SK-N-SH (cell line): Measurements from ENCODE around the gene EEF1B2. TPM values are rescaled to one million over a fixed set of nuclear protein-coding genes. Genes with fewer than 3 reads are reported as not detected.
"Not testable (repeated sequence)": the region's sequence is repeated elsewhere in the genome, so short reads cannot be mapped to it uniquely, and the experiment has no call there.

Experiments used
- CTCF ChIA-PET: fragments of 300-600, 350-600 bp; formaldehyde crosslinking; extraction: SDS; loops from one replicate; lab custom pipeline; 2021; lab: Yijun Ruan, JAX
- POLR2A ChIA-PET: fragments of 350-600 bp; sonication (Branson Sonifier 250); formaldehyde crosslinking; extraction: SDS; loops from one replicate; lab custom pipeline; 2020; ENCODE audit warnings: antibody characterized with exemption, inconsistent platforms; lab: Yijun Ruan, JAX
- DNase-seq: peaks from one replicate; pipeline ENCODE4 v3.0.0; 2012
- H2AFZ ChIP-seq: fragments of 200-600 bp; sonication (generic); 2 replicates; pipeline ENCODE4 v1.8.1; 2016; ENCODE audit warnings: antibody characterized with exemption, mild to moderate bottlenecking, low read depth
- H3F3A ChIP-seq: fragments of 200-600 bp; sonication (generic); replicated peaks from 2 replicates; pipeline ENCODE3; 2016; ENCODE audit warnings: antibody characterized with exemption, mild to moderate bottlenecking; ENCODE audit not compliant: insufficient read depth
- H3K27ac ChIP-seq, 2 experiments: fragments of 200-500 bp in 1 of 2; fragments of 200-600 bp in 1 of 2; sonication (Bioruptor generic) in 1 of 2; sonication (generic), shearing (Covaris generic) in 1 of 2; 2 replicates each; pipeline versions ENCODE4 v1.5.1 to v1.6.1; 2014 to 2016; ENCODE audit warnings: low read depth in 2 of 2, inconsistent platforms in 1 of 2, low read length in 1 of 2, mild to moderate bottlenecking in 1 of 2, mixed read lengths in 1 of 2
- H3K27me3 ChIP-seq: fragments of 200-600 bp; sonication (generic), shearing (Covaris generic); 2 replicates; pipeline ENCODE4 v1.6.1; 2016; ENCODE audit warnings: mixed run types; ENCODE audit not compliant: insufficient read depth
- H3K36me3 ChIP-seq, 2 experiments: fragments of 200-500 bp in 1 of 2; fragments of 200-600 bp in 1 of 2; sonication (Bioruptor generic) in 1 of 2; sonication (generic) in 1 of 2; replicated peaks in 1 of 2; 2 replicates each; pipeline versions ENCODE3 to v1.5.1; 2014 to 2016; ENCODE audit warnings: low read length in 1 of 2, mild to moderate bottlenecking in 1 of 2; ENCODE audit not compliant: insufficient read depth in 2 of 2, control insufficient read depth in 1 of 2
- H3K4me1 ChIP-seq, 2 experiments: fragments of 200-500 bp in 1 of 2; fragments of 200-600 bp in 1 of 2; sonication (Bioruptor generic) in 1 of 2; sonication (generic), shearing (Covaris generic) in 1 of 2; 2 replicates each; pipeline versions ENCODE4 v1.5.1 to v1.6.1; 2014 to 2016; ENCODE audit warnings: low read depth in 1 of 2, low read length in 1 of 2, mixed run types in 1 of 2; ENCODE audit not compliant: insufficient read depth in 2 of 2, control insufficient read depth in 1 of 2
- H3K4me2 ChIP-seq: fragments of 200-600 bp; sonication (generic), shearing (Covaris generic); 2 replicates; pipeline ENCODE4 v1.6.1; 2017; ENCODE audit warnings: mixed run types
- H3K4me3 ChIP-seq, 2 experiments: fragments of 200-500 bp in 1 of 2; fragments of 200-600 bp in 1 of 2; sonication (Bioruptor generic) in 1 of 2; sonication (generic), shearing (Covaris generic) in 1 of 2; 2 replicates each; pipeline versions ENCODE4 v1.5.1 to v1.8.1; 2014 to 2016; ENCODE audit warnings: low read depth in 2 of 2, inconsistent platforms in 1 of 2, low read length in 1 of 2, mild to moderate bottlenecking in 1 of 2, mixed read lengths in 1 of 2, moderate library complexity in 1 of 2
- H3K79me2 ChIP-seq: fragments of 200-600 bp; sonication (generic); 2 replicates; pipeline ENCODE4 v1.8.1; 2017; ENCODE audit warnings: mild to moderate bottlenecking; ENCODE audit not compliant: insufficient read depth
- H3K9ac ChIP-seq: fragments of 200-600 bp; sonication (generic); 2 replicates; pipeline ENCODE4 v1.6.1; 2017; ENCODE audit warnings: mixed run types
- H3K9me2 ChIP-seq: fragments of 200-600 bp; sonication (generic); 2 replicates; pipeline ENCODE4 v1.6.1; 2017; ENCODE audit warnings: mixed run types
- H3K9me3 ChIP-seq: fragments of 200-600 bp; sonication (generic); 2 replicates; pipeline ENCODE4 v1.6.1; 2017; ENCODE audit warnings: mixed run types, mild to moderate bottlenecking, moderate library complexity
- H4K20me1 ChIP-seq: fragments of 200-600 bp; sonication (generic); 2 replicates; pipeline ENCODE4 v1.6.1; 2017; ENCODE audit warnings: mild to moderate bottlenecking, mixed run types; ENCODE audit not compliant: insufficient read depth
- EZH2phosphoT487 ChIP-seq: fragments of 200-600 bp; sonication (generic); IDR thresholded peaks from 2 replicates; pipeline ENCODE4 v1.6.1; 2017; ENCODE audit warnings: low read depth, mixed run types, mild to moderate bottlenecking, antibody characterized with exemption, moderate library complexity, borderline replicate concordance
- FOXJ3 ChIP-seq: sonication (generic); formaldehyde crosslinking; IDR thresholded peaks from 2 replicates; pipeline ENCODE4 v1.5.1; 2020; ENCODE audit warnings: mild to moderate bottlenecking, missing genetic modification reagents
- FOXM1 ChIP-seq: IDR thresholded peaks from 2 replicates; pipeline ENCODE4 v1.4.0; 2012; ENCODE audit warnings: low read depth, mild to moderate bottlenecking
- MEF2A ChIP-seq: IDR thresholded peaks from 2 replicates; pipeline ENCODE4 v1.4.0; 2012; ENCODE audit warnings: low read depth, borderline replicate concordance
- POLR2AphosphoS5 ChIP-seq: IDR thresholded peaks from 2 replicates; pipeline ENCODE4 v1.6.1; 2012; ENCODE audit warnings: low read depth, low read length
- RAD21 ChIP-seq: IDR thresholded peaks from 2 replicates; pipeline ENCODE4 v1.6.1; 2012; ENCODE audit warnings: mild to moderate bottlenecking, low read length
- RFX5 ChIP-seq: IDR thresholded peaks from 2 replicates; pipeline ENCODE4 v1.6.1; 2012; ENCODE audit warnings: mild to moderate bottlenecking, improper control_type of control experiment, low read length
- RXRA ChIP-seq: IDR thresholded peaks from 2 replicates; pipeline ENCODE4 v1.4.0; 2012; ENCODE audit warnings: low read depth, mild to moderate bottlenecking, borderline replicate concordance
- SIN3A ChIP-seq: IDR thresholded peaks from 2 replicates; pipeline ENCODE4 v1.6.1; 2012; ENCODE audit warnings: low read depth, mild to moderate bottlenecking, low read length, moderate library complexity, borderline replicate concordance
- WGBS: methylation state at CpG from one replicate; pipeline ENCODE4 v1.1.6; 2017; ENCODE audit warnings: low lambda C conversion rate; 5-methylcytosine and 5-hydroxymethylcytosine counted together
- polyA plus RNA-seq, 3 experiments: library from polyadenylated mRNA; depleted of rRNA; stranded (reverse); fragments of >200 nt; gene quantifications; 2 replicates each; pipeline ENCODE4 v1.2.3, GENCODE V29; 2012
- TF ChIP-seq, protein P1 (sequence below): fragments of 200-600 bp; sonication (generic); IDR thresholded peaks from 2 replicates; pipeline ENCODE4 v1.6.1; 2017; ENCODE audit warnings: antibody characterized with exemption, mild to moderate bottlenecking, moderate library complexity
- TF ChIP-seq, protein P2 (sequence below): fragments of 150-350 bp; IDR thresholded peaks from 2 replicates; pipeline ENCODE4 v1.6.1; 2016; ENCODE audit warnings: mild to moderate bottlenecking, low read depth, low read length
- TF ChIP-seq, protein P3 (sequence below): IDR thresholded peaks from 2 replicates; pipeline ENCODE4 v1.4.0; 2012; ENCODE audit warnings: low read depth, borderline replicate concordance
- TF ChIP-seq, protein P4 (sequence below): IDR thresholded peaks from 2 replicates; pipeline ENCODE4; 2012

The EEF1B2 gene
- polyA plus RNA-seq, 1 of the 3 experiments (the other 2 are of a cell fraction) = 815 TPM

DNA sequence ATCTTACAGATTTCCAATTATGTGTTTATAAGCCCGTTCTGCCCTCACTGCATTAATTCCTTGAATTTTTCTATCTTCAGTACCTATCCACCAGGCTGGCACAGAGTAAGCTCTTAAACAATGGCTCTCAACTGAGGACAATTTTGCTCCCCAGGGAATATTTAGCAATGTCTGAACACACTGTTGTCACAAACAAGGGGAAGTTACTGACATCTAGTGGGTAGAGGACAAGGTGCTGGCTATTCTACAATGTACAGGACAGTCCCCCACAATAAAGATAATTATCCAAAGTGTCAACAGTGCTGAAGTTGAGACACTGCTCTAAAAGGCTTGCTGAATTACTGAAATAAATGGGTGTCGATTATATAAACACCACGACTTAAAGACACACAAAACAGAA lies 5.5 kb upstream of the EEF1B2 start:
- POLR2A ChIA-PET = no interaction called here
- CTCF ChIA-PET = interaction anchor here (0.6 to 1.4 kb wide), 6 partner anchors 15 to 188 kb away, joined by 3 to 4 read pairs (median 3); no protein-coding TSS in a partner anchor

DNA sequence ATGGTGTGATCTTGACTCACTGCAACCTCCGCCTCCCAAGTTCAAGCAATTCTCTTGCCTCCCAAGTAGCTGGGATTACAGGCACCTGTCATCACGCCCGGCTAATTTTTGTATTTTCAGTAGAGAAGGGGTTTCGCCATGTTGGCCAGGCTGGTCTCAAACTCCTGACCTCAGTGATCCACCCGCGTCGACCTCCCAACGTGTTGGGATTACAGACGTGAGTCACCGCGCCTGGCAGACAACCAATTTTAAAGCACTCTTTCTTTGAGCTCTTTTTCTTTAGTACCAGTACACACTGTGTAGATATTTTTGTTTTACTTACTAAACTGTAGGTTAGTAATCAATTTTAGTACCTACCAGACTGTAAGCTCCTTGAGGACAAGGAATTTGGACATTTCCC lies 2.7 kb upstream of the EEF1B2 start:
- H3K27ac ChIP-seq, DNase-seq, H3K4me3 ChIP-seq, H3K9me3 ChIP-seq, POLR2A ChIA-PET, H3K27me3 ChIP-seq, H3K9ac ChIP-seq, H3K9me2 ChIP-seq, H2AFZ ChIP-seq, H3F3A ChIP-seq: not testable (repeated sequence)
- WGBS = 96% methylated on average over 11 of the region's 11 CpGs
- H3K4me1 ChIP-seq = peaks cover 4 to 12% of the 10 kb centered on the region in 2 experiments; a peak in 3 of 4 replicates
- peak overlapping the region; percentile 80; the same call in 1 of the 2 replicates for H3K4me2 ChIP-seq
- H4K20me1 ChIP-seq = peaks cover 22% of the 10 kb centered on the region
- CTCF ChIA-PET = interaction anchor here (0.9 to 1.4 kb wide), 2 partner anchors 8 to 30 kb away, joined by 3 to 5 read pairs; no protein-coding TSS in a partner anchor
- peaks cover 10 to 36% of the 10 kb centered on the region in 2 experiments for H3K36me3 ChIP-seq
- H3K79me2 ChIP-seq = peaks cover 95% of the 10 kb centered on the region

More for the DNA sequence above, 5.5 kb upstream of the EEF1B2 start:
- Histone ChIP-seq H3K36me3 (peaks cover 21 to 37% of the 10 kb centered on the region in 2 experiments), H3F3A (peaks cover 4% of the 10 kb centered on the region), H3K4me2 (no peak overlapping the region), H3K27ac (no peak overlapping the region), H2AFZ (no peak overlapping the region), H3K4me3 (no peak overlapping the region), H3K27me3 (no peaks in the 10 kb centered on the region), H3K79me2 (peaks cover 91% of the 10 kb centered on the region), H3K9me2 (no peaks in the 10 kb centered on the region), H3K9me3 (no peaks in the 10 kb centered on the region), H3K9ac (no peak overlapping the region), H3K4me1 (peaks cover 4% of the 10 kb centered on the region in 2 experiments; a peak in 1 of 4 replicates), H4K20me1 (peaks cover 32% of the 10 kb centered on the region)
- 89% methylated on average over 3 of the region's 3 CpGs for WGBS
- DNase-seq = no peak
- peak; percentile 38 for TF ChIP-seq RAD21
- TF ChIP-seq, protein P1, sequence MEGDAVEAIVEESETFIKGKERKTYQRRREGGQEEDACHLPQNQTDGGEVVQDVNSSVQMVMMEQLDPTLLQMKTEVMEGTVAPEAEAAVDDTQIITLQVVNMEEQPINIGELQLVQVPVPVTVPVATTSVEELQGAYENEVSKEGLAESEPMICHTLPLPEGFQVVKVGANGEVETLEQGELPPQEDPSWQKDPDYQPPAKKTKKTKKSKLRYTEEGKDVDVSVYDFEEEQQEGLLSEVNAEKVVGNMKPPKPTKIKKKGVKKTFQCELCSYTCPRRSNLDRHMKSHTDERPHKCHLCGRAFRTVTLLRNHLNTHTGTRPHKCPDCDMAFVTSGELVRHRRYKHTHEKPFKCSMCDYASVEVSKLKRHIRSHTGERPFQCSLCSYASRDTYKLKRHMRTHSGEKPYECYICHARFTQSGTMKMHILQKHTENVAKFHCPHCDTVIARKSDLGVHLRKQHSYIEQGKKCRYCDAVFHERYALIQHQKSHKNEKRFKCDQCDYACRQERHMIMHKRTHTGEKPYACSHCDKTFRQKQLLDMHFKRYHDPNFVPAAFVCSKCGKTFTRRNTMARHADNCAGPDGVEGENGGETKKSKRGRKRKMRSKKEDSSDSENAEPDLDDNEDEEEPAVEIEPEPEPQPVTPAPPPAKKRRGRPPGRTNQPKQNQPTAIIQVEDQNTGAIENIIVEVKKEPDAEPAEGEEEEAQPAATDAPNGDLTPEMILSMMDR = 0 out of 2 replicates have a peak, but pooled peaks have one; percentile 13
- no peak for TF ChIP-seq FOXJ3

DNA sequence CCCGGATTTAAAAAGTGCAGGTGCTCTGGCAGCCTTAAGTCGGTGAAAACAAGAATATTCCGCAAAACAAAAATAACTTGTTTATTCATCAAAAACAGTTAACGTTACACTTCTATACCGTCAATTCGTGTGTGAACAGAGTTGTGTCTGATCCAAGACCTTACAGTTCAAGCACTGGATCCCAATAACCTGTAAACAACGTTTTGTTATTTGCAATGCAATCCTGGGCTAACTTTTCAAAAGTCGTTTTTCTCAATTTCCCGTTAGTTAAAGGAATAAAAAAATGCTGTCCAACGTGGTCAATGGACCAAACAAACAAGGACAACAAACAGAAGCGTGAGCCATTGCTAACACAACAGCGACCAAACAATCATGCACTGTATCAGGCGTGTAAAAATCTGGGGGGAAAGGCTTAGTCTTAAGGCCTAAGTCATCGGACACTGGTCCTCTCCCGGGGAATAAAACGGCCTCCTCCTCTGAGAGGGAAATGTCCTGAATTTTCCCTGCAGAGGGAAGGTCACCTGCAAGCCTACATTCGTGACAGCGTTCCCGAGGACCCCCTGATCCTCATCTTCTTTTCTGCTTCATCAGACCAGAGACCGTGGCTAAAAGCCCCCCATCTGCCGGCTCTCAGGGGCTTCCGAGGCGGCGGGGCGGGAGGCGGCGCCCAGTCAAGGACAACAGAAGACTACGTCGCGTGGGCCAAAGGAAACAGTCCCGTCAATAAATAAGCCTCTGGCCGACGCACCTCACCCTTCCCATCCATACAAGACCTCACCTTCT lies 941 bp upstream of the EEF1B2 start:
- DNase-seq = no peak
- Histone ChIP-seq H3K79me2 (peaks cover 93% of the 10 kb centered on the region), H3K27me3 (no peaks in the 10 kb centered on the region), H2AFZ (peak overlapping the region; percentile 76), H3K9me2 (no peaks in the 10 kb centered on the region), H3K9me3 (no peaks in the 10 kb centered on the region), H3K36me3 (peaks cover 19 to 40% of the 10 kb centered on the region in 2 experiments), H3K4me3 (peak overlapping the region; percentile 76 to 84), H3K4me1 (peaks cover 4 to 12% of the 10 kb centered on the region in 2 experiments; a peak in 3 of 4 replicates), H3F3A (peaks cover under 1% of the 10 kb centered on the region), H4K20me1 (peaks cover 20% of the 10 kb centered on the region), H3K4me2 (peak overlapping the region; percentile 80), H3K9ac (peak overlapping the region; percentile 85), H3K27ac (peak overlapping the region; percentile 88 to 89)
- ChIA-PET CTCF (no interaction called here), POLR2A (interaction anchor here (0.5 to 1.1 kb wide), 2 partner anchors 22 to 73 kb away, joined by 7 to 8 read pairs; partner anchors contain the start of gene INO80D)
- WGBS = under 1% methylated on average over 23 of the region's 33 CpGs
- TF ChIP-seq FOXM1 (no peak), RFX5 (no peak), FOXJ3 (no peak), EZH2phosphoT487 (no peak), RXRA (no peak), MEF2A (no peak), POLR2AphosphoS5 (no peak), SIN3A (no peak)
- TF ChIP-seq, protein P2, sequence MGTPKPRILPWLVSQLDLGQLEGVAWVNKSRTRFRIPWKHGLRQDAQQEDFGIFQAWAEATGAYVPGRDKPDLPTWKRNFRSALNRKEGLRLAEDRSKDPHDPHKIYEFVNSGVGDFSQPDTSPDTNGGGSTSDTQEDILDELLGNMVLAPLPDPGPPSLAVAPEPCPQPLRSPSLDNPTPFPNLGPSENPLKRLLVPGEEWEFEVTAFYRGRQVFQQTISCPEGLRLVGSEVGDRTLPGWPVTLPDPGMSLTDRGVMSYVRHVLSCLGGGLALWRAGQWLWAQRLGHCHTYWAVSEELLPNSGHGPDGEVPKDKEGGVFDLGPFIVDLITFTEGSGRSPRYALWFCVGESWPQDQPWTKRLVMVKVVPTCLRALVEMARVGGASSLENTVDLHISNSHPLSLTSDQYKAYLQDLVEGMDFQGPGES = no peak
- TF ChIP-seq, protein P3, sequence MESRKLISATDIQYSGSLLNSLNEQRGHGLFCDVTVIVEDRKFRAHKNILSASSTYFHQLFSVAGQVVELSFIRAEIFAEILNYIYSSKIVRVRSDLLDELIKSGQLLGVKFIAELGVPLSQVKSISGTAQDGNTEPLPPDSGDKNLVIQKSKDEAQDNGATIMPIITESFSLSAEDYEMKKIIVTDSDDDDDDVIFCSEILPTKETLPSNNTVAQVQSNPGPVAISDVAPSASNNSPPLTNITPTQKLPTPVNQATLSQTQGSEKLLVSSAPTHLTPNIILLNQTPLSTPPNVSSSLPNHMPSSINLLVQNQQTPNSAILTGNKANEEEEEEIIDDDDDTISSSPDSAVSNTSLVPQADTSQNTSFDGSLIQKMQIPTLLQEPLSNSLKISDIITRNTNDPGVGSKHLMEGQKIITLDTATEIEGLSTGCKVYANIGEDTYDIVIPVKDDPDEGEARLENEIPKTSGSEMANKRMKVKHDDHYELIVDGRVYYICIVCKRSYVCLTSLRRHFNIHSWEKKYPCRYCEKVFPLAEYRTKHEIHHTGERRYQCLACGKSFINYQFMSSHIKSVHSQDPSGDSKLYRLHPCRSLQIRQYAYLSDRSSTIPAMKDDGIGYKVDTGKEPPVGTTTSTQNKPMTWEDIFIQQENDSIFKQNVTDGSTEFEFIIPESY = no peak
- TF ChIP-seq, protein P4, sequence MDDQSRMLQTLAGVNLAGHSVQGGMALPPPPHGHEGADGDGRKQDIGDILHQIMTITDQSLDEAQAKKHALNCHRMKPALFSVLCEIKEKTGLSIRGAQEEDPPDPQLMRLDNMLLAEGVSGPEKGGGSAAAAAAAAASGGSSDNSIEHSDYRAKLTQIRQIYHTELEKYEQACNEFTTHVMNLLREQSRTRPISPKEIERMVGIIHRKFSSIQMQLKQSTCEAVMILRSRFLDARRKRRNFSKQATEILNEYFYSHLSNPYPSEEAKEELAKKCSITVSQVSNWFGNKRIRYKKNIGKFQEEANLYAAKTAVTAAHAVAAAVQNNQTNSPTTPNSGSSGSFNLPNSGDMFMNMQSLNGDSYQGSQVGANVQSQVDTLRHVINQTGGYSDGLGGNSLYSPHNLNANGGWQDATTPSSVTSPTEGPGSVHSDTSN = no peak
